ENCODE measurements around the gene TRAF3IP1. TPM values are rescaled to one million over a fixed set of nuclear protein-coding genes. Genes with fewer than 3 reads are reported as not detected.
"Not testable (repeated sequence)": the region's sequence is repeated elsewhere in the genome, so short reads cannot be mapped to it uniquely, and the experiment has no call there.

TRAF3IP1 gene
- total RNA-seq, 4 donors from 2014 or later: 19.9 to 38.6 (median 23.6) TPM

DNA sequence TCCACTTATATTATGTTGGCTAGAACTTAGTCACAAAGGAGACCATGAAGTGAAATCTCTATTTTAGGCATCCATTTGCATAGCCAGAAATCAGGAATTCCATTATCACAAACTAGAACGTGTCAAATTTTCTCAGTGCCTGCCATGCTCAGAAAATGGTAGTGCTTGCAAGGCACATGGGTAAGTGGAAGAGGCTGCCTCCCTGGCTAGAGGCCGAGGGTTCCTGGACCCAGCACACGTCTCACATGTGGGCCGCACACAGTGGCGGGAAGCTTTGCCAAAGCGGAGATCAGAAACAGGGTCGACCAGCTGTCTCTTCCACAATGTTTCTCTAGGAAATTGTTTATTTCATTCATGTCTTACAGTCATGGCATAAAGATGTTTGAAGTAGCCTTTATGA, 42.3 kb downstream of the TRAF3IP1 start:
- H3K27me3 ChIP-seq: no peaks in the 10 kb centered on the region
- H3K27ac ChIP-seq (replicated peaks in 1 of 4): no peak overlapping the region
- no peak overlapping the region for H3K4me3 ChIP-seq
- DNase-seq (ENCODE audit: extremely low spot score): no peak
- peaks cover 12 to 47% (median 24%) of the 10 kb centered on the region in 4 donors for H3K36me3 ChIP-seq
- intact Hi-C loops (cut with DNase I): loop anchor here (10.0 kb wide), 1 partner anchor 582 kb away; no protein-coding TSS in a partner anchor
- TF ChIP-seq, protein P1, sequence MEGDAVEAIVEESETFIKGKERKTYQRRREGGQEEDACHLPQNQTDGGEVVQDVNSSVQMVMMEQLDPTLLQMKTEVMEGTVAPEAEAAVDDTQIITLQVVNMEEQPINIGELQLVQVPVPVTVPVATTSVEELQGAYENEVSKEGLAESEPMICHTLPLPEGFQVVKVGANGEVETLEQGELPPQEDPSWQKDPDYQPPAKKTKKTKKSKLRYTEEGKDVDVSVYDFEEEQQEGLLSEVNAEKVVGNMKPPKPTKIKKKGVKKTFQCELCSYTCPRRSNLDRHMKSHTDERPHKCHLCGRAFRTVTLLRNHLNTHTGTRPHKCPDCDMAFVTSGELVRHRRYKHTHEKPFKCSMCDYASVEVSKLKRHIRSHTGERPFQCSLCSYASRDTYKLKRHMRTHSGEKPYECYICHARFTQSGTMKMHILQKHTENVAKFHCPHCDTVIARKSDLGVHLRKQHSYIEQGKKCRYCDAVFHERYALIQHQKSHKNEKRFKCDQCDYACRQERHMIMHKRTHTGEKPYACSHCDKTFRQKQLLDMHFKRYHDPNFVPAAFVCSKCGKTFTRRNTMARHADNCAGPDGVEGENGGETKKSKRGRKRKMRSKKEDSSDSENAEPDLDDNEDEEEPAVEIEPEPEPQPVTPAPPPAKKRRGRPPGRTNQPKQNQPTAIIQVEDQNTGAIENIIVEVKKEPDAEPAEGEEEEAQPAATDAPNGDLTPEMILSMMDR (IDR thresholded peaks at IDR 0.05): no peak
- 74% methylated on average over 2 of the region's 7 CpGs for WGBS
- peaks cover 0 to 2% (median 1%) of the 10 kb centered on the region in 4 donors for H3K4me1 ChIP-seq
- no peaks in the 10 kb centered on the region for H3K9me3 ChIP-seq

GRCh38 chr2:238369591-238370040, 49.3 kb downstream of the TRAF3IP1 start:
- H3K4me1 ChIP-seq: peaks cover 0 to 9% (median 5%) of the 10 kb centered on the region in 4 donors
- 58% methylated on average over 10 of the region's 10 CpGs for WGBS
- intact Hi-C loops (cut with DNase I): loop anchor here (2.0 to 10.0 kb wide), 3 partner anchors 93 to 575 kb away; no protein-coding TSS in a partner anchor
- H3K4me3 ChIP-seq: no peak overlapping the region
- H3K36me3 ChIP-seq: no peaks in the 10 kb centered on the region
- H3K9me3 ChIP-seq: no peaks in the 10 kb centered on the region
- H3K27me3 ChIP-seq: no peaks in the 10 kb centered on the region
- DNase-seq (ENCODE audit: extremely low spot score): no peak
- TF ChIP-seq EP300 (IDR thresholded peaks at IDR 0.05) (no peak), POLR2A (IDR thresholded peaks at IDR 0.05; ENCODE audit: low read depth) (no peak), POLR2AphosphoS5 (IDR thresholded peaks at IDR 0.05) (no peak)
- TF ChIP-seq, protein P1 (IDR thresholded peaks at IDR 0.05): no peak
- H3K27ac ChIP-seq (replicated peaks in 1 of 4): no peak overlapping the region

DNA sequence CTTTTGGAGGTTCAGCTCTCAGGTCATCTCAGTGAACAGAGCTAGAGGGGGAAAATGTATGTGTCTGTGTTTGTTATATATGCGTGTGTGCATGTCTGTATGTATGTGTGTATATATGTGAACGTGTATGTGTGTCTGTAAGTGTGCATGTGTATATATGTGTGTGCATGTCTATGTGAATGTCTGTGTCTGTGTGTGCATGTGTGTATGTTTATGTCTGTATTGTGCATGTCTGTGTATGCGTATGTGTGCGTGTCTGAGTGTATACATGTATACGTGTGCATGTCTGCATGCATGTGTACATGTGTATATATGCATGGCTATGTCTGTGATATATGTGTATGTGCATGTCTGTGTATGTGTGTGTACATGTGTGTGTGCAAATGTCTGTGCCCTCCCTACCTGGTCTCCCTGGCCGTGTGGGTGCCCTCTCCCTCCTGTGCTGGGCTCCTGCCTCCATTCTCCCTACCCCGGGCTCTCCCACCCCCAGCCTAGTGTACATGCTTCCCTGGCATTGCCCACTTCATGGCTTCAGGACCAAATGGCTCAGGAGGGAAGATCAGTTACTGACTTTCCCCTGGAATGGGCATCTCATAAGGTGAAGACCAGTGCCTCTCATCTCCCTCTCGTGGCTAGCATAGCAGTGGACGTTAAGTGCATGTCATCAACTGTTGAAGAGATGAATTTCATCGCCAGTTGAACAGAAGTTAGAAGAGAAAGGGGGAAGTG, 49.9 kb downstream of the TRAF3IP1 start:
- intact Hi-C loops (cut with DNase I): loop anchor here (5.0 kb wide), 1 partner anchor 417 kb away; no protein-coding TSS in a partner anchor
- Histone ChIP-seq H3K36me3 (no peaks in the 10 kb centered on the region), H3K27ac (replicated peaks in 1 of 4) (no peak overlapping the region), H3K4me3 (no peak overlapping the region), H3K27me3 (no peaks in the 10 kb centered on the region), H3K9me3 (no peaks in the 10 kb centered on the region), H3K4me1 (peaks cover 0 to 9% (median 5%) of the 10 kb centered on the region in 4 donors)
- WGBS: 75% methylated on average over 10 of the region's 10 CpGs
- no peak for DNase-seq (ENCODE audit: extremely low spot score)
- TF ChIP-seq POLR2A (IDR thresholded peaks at IDR 0.05; ENCODE audit: low read depth) (no peak), POLR2AphosphoS5 (IDR thresholded peaks at IDR 0.05) (no peak), EP300 (IDR thresholded peaks at IDR 0.05) (no peak)
- TF ChIP-seq, protein P1 (IDR thresholded peaks at IDR 0.05): no peak

DNA sequence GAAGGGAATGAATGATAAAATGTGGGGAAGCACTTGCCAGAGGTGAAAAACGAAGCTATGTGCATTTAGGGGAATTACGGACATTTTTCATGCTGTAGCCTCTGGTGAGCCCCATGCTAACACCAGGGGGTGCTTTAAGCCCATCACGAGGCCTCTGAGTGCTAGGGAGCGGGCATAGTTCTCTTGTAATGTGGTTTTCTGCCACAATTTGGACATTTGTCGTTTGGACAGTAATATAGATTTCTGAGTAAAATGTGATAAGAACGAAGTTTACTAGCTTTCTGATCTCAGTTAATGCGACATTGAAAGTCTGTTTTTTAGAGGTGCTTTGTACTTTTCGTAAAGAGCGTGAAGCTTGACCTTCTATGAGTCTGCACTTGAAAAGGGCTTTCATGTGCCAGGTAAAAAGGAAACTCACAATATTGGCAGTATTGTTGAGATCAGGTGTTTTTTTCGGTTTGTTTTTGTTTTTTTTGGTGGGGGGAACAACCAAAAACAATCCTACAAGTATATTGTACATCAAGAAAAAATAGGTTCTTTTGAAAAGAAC, 50.6 kb downstream of the TRAF3IP1 start:
- H3K27ac ChIP-seq (replicated peaks in 1 of 4): no peak overlapping the region
- H3K27me3 ChIP-seq: no peaks in the 10 kb centered on the region
- TF ChIP-seq, protein P1 (IDR thresholded peaks at IDR 0.05): peak; percentile 73 to 86 (median 77)
- peak in 1 of 2 donors; percentile 23 for TF ChIP-seq POLR2AphosphoS5 (IDR thresholded peaks at IDR 0.05)
- no peak for TF ChIP-seq EP300 (IDR thresholded peaks at IDR 0.05)
- no peak for TF ChIP-seq POLR2A (IDR thresholded peaks at IDR 0.05; ENCODE audit: low read depth)
- no peaks in the 10 kb centered on the region for H3K9me3 ChIP-seq
- peaks cover 0 to 9% (median 5%) of the 10 kb centered on the region in 4 donors for H3K4me1 ChIP-seq
- no peaks in the 10 kb centered on the region for H3K36me3 ChIP-seq
- no peak for DNase-seq (ENCODE audit: extremely low spot score)
- 41% methylated on average over 10 of the region's 10 CpGs for WGBS
- intact Hi-C loops (cut with DNase I): loop anchor here (5.0 kb wide), 1 partner anchor 416 kb away; no protein-coding TSS in a partner anchor
- no peak overlapping the region for H3K4me3 ChIP-seq

GRCh38 chr2:238372277-238372676, 52.0 kb downstream of the TRAF3IP1 start:
- not testable (repeated sequence) for H3K4me1 ChIP-seq; H3K27me3 ChIP-seq; H3K27ac ChIP-seq (replicated peaks in 1 of 4); H3K9me3 ChIP-seq; DNase-seq (ENCODE audit: extremely low spot score); H3K4me3 ChIP-seq; H3K36me3 ChIP-seq
- intact Hi-C loops (cut with DNase I): loop anchor here (5.0 kb wide), 1 partner anchor 415 kb away; no protein-coding TSS in a partner anchor
- 93% methylated on average over 3 of the region's 3 CpGs for WGBS
